Tibial nerve (tissue), 4 donors: ENCODE measurements around the gene SYT11.

Source experiments
- EP300 ChIP-seq, 2 donors: sonication (generic); formaldehyde crosslinking; IDR thresholded peaks; one replicate each; pipeline ENCODE4 v1.6.1; 2017; ENCODE audit warnings: antibody characterized with exemption in 2 of 2, mild to moderate bottlenecking in 1 of 2
- POLR2A ChIP-seq, 2 donors: fragments of 450-650 bp; IDR thresholded peaks; one replicate each; pipeline ENCODE4 v1.6.1; 2017; ENCODE audit warnings: antibody characterized with exemption in 2 of 2, mild to moderate bottlenecking in 2 of 2, moderate library complexity in 2 of 2
- TF ChIP-seq, protein P1 (sequence below), 5 experiments: fragments of 200-600 bp in 3 of 5; fragments of 450-650 bp in 2 of 5; sonication (generic) in 3 of 5; IDR thresholded peaks; one replicate each; pipeline ENCODE4 v1.5.1; 2016 to 2019; ENCODE audit warnings: antibody characterized with exemption in 5 of 5, mild to moderate bottlenecking in 3 of 5, moderate library complexity in 2 of 5

- TF ChIP-seq POLR2A (IDR thresholded peaks at IDR 0.05): no peak
- TF ChIP-seq, protein P1, sequence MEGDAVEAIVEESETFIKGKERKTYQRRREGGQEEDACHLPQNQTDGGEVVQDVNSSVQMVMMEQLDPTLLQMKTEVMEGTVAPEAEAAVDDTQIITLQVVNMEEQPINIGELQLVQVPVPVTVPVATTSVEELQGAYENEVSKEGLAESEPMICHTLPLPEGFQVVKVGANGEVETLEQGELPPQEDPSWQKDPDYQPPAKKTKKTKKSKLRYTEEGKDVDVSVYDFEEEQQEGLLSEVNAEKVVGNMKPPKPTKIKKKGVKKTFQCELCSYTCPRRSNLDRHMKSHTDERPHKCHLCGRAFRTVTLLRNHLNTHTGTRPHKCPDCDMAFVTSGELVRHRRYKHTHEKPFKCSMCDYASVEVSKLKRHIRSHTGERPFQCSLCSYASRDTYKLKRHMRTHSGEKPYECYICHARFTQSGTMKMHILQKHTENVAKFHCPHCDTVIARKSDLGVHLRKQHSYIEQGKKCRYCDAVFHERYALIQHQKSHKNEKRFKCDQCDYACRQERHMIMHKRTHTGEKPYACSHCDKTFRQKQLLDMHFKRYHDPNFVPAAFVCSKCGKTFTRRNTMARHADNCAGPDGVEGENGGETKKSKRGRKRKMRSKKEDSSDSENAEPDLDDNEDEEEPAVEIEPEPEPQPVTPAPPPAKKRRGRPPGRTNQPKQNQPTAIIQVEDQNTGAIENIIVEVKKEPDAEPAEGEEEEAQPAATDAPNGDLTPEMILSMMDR (IDR thresholded peaks at IDR 0.05): no peak
- TF ChIP-seq EP300 (IDR thresholded peaks at IDR 0.05): no peak
Observed at GRCh38 chr1:155877945-155878344, 18.6 kb downstream of the SYT11 start.
